ENCODE measurements around the gene STAB1. TPM values are rescaled to one million over a fixed set of nuclear protein-coding genes. Genes with fewer than 3 reads are reported as not detected.

Gene STAB1
- polyA plus RNA-seq, 1 donor (not counting 4 experiments of a cell fraction or from before 2014, with no cell fraction given): not detected

DNA sequence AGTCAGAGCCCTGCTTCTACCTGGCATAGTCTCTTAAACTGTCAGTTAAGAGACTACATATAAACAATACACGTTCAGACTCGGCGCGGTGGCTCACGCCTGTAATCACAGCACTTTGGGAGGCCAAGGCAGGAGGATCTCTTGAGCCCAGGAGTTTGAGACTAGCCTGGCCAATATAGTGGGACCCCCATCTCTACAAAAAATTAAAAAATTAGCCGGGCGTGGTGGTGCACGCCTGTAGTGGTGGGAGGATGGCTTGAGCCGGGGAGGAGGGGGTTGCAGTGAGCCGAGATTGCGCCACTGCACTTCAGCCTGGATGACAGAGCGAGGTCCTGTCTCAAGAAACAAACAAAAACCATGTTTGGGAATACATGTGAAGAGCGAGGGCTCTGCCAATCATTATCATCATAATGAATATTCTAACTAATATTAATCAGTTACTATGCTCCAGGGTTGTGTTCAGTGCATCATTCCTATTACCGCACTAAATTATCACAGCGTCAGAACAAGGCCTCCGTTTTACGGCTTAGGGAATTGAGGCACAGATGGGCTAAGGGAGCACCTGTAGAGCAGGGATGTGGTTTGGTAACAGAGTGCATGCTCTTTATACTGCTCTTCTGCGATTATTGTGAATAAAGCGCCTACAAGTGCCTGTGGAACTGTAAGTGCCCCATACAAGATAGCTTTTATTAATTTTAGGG is 40.4 kb downstream of the STAB1 start:
- Histone ChIP-seq H3K4me3 (ENCODE audit: control insufficient read depth in 2 of 3, extremely low read depth in 1 of 3, insufficient read depth in 2 of 3, low read depth in 1 of 3, low read length in 3 of 3) (peak overlapping the region in 1 of 3 experiments; percentile 58), H3K9me3 (ENCODE audit: control insufficient read depth, low read depth, low read length) (no peaks in the 10 kb centered on the region), H3K27me3 (ENCODE audit: control insufficient read depth, extremely low read depth, insufficient read depth, low read length) (no peaks in the 10 kb centered on the region), H3K9me1 (ENCODE audit: control insufficient read depth, extremely low read depth, insufficient read depth, low read length) (peaks cover 11% of the 10 kb centered on the region), H3K4me2 (ENCODE audit: control insufficient read depth, extremely low read depth, insufficient read depth, low read depth, low read length) (peak overlapping the region; percentile 77), H3K27ac (ENCODE audit: control insufficient read depth, insufficient read depth, low read length) (no peak overlapping the region), H2AFZ (ENCODE audit: control insufficient read depth, low read length) (no peak overlapping the region), H3K4me1 (ENCODE audit: control insufficient read depth, extremely low read depth, insufficient read depth, low read length) (peaks cover 49% of the 10 kb centered on the region), H3K36me3 (ENCODE audit: control insufficient read depth in 2 of 2, extremely low read depth in 1 of 2, insufficient read depth in 2 of 2, low read length in 2 of 2) (peaks cover 3 to 11% of the 10 kb centered on the region in 2 experiments), H3K9ac (ENCODE audit: control insufficient read depth, extremely low read depth, insufficient read depth, low read length) (no peak overlapping the region), H4K20me1 (ENCODE audit: control insufficient read depth, extremely low read depth, insufficient read depth, low read length) (peaks cover 4% of the 10 kb centered on the region), H3K79me2 (ENCODE audit: control insufficient read depth, insufficient read depth, low read length) (peaks cover 40% of the 10 kb centered on the region)
- dilution Hi-C loops (cut with MboI; ENCODE audit: extremely low pct_ligation_motif_present, low sequenced_read_pairs): no loop called here
- TF ChIP-seq, protein P1, sequence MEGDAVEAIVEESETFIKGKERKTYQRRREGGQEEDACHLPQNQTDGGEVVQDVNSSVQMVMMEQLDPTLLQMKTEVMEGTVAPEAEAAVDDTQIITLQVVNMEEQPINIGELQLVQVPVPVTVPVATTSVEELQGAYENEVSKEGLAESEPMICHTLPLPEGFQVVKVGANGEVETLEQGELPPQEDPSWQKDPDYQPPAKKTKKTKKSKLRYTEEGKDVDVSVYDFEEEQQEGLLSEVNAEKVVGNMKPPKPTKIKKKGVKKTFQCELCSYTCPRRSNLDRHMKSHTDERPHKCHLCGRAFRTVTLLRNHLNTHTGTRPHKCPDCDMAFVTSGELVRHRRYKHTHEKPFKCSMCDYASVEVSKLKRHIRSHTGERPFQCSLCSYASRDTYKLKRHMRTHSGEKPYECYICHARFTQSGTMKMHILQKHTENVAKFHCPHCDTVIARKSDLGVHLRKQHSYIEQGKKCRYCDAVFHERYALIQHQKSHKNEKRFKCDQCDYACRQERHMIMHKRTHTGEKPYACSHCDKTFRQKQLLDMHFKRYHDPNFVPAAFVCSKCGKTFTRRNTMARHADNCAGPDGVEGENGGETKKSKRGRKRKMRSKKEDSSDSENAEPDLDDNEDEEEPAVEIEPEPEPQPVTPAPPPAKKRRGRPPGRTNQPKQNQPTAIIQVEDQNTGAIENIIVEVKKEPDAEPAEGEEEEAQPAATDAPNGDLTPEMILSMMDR (optimal IDR thresholded peaks at IDR 0.05 in 1 of 3, IDR thresholded peaks at IDR 0.05 in 1 of 3, conservative IDR thresholded peaks at IDR 0.05 in 1 of 3; ENCODE audit: extremely low read depth in 1 of 3, insufficient read depth in 2 of 3, low read length in 3 of 3): no peak
- no peak for TF ChIP-seq EZH2 (IDR thresholded peaks at IDR 0.05; ENCODE audit: low read length)
- DNase-seq (ENCODE audit: low read depth, low spot score): no peak
- FAIRE-seq: no peak

DNA sequence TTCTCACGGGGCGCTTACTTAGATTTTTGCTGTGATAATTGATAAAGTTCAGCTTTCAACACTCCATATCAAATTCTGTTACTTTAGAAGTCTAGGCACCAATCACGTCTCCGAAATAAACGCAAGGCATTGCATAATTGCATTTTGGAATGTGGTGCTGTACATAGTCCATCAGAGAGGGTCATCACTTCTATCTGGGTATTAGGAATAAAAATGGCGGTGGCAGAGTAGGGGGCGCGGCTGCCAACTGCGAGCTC is 40.9 kb downstream of the STAB1 start:
- Histone ChIP-seq H3K9me3 (ENCODE audit: control insufficient read depth, low read depth, low read length) (no peaks in the 10 kb centered on the region), H2AFZ (ENCODE audit: control insufficient read depth, low read length) (no peak overlapping the region), H4K20me1 (ENCODE audit: control insufficient read depth, extremely low read depth, insufficient read depth, low read length) (peaks cover 4% of the 10 kb centered on the region), H3K4me1 (ENCODE audit: control insufficient read depth, extremely low read depth, insufficient read depth, low read length) (peaks cover 49% of the 10 kb centered on the region), H3K27ac (ENCODE audit: control insufficient read depth, insufficient read depth, low read length) (no peak overlapping the region), H3K9ac (ENCODE audit: control insufficient read depth, extremely low read depth, insufficient read depth, low read length) (no peak overlapping the region), H3K4me2 (ENCODE audit: control insufficient read depth, extremely low read depth, insufficient read depth, low read depth, low read length) (peak overlapping the region; percentile 77), H3K36me3 (ENCODE audit: control insufficient read depth in 2 of 2, extremely low read depth in 1 of 2, insufficient read depth in 2 of 2, low read length in 2 of 2) (peaks cover 4 to 11% of the 10 kb centered on the region in 2 experiments), H3K9me1 (ENCODE audit: control insufficient read depth, extremely low read depth, insufficient read depth, low read length) (peaks cover 11% of the 10 kb centered on the region), H3K27me3 (ENCODE audit: control insufficient read depth, extremely low read depth, insufficient read depth, low read length) (no peaks in the 10 kb centered on the region), H3K79me2 (ENCODE audit: control insufficient read depth, insufficient read depth, low read length) (peaks cover 42% of the 10 kb centered on the region), H3K4me3 (ENCODE audit: control insufficient read depth in 2 of 3, extremely low read depth in 1 of 3, insufficient read depth in 2 of 3, low read depth in 1 of 3, low read length in 3 of 3) (peak overlapping the region in 1 of 3 experiments; percentile 58)
- dilution Hi-C loops (cut with MboI; ENCODE audit: extremely low pct_ligation_motif_present, low sequenced_read_pairs): no loop called here
- TF ChIP-seq, protein P1 (optimal IDR thresholded peaks at IDR 0.05 in 1 of 3, IDR thresholded peaks at IDR 0.05 in 1 of 3, conservative IDR thresholded peaks at IDR 0.05 in 1 of 3; ENCODE audit: extremely low read depth in 1 of 3, insufficient read depth in 2 of 3, low read length in 3 of 3): no peak
- TF ChIP-seq EZH2 (IDR thresholded peaks at IDR 0.05; ENCODE audit: low read length): no peak
- peak; percentile 57 for FAIRE-seq
- DNase-seq (ENCODE audit: low read depth, low spot score): no peak
